Frontal cortex (tissue), 4 donors: ENCODE measurements around the gene TASP1. TPM values are rescaled to one million over a fixed set of nuclear protein-coding genes. Genes with fewer than 3 reads are reported as not detected.
"Not testable (repeated sequence)": the region's sequence is repeated elsewhere in the genome, so short reads cannot be mapped to it uniquely, and the experiment has no call there.

Experiments
- DNase-seq, 2 donors: peaks; one replicate each; pipeline ENCODE4 v3.0.0; 2012; ENCODE audit warnings: low spot score in 2 of 2
- FAIRE-seq: peaks from 2 replicates; lab custom pipeline; 2012; peaks lifted over from hg19 to GRCh38; lab: Jason Lieb, UNC
- total RNA-seq: library from RNA; depleted of rRNA; stranded (reverse); fragments of >200 nt; gene quantifications from one replicate; pipeline ENCODE4 v1.2.3, GENCODE V29; 2014
- donor health status: control.
- donor health status: control.
- donor health status: control.

Gene TASP1
- total RNA-seq, 1 donor from 2014 or later: 30.6 TPM

DNA sequence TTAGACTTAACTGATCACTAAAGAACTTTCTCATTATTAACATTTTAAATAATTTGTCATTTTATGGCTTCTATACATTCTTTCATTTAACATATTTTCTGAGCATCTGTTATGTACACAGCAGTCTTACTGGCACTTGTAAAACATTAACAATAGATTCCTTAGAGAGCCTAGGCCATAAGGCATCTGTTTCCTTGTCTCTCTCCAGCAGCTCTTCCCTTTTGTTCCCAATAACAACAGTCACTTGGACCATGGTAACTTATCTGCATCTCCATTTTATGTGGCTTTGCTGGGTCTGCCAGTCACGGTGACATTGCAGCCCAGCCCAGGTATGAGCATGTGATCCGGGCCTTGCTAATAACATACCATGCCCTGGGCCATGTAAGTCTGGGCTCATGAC is 11.7 kb upstream of the TASP1 start:
- FAIRE-seq: no peak
- no peak for DNase-seq

DNA sequence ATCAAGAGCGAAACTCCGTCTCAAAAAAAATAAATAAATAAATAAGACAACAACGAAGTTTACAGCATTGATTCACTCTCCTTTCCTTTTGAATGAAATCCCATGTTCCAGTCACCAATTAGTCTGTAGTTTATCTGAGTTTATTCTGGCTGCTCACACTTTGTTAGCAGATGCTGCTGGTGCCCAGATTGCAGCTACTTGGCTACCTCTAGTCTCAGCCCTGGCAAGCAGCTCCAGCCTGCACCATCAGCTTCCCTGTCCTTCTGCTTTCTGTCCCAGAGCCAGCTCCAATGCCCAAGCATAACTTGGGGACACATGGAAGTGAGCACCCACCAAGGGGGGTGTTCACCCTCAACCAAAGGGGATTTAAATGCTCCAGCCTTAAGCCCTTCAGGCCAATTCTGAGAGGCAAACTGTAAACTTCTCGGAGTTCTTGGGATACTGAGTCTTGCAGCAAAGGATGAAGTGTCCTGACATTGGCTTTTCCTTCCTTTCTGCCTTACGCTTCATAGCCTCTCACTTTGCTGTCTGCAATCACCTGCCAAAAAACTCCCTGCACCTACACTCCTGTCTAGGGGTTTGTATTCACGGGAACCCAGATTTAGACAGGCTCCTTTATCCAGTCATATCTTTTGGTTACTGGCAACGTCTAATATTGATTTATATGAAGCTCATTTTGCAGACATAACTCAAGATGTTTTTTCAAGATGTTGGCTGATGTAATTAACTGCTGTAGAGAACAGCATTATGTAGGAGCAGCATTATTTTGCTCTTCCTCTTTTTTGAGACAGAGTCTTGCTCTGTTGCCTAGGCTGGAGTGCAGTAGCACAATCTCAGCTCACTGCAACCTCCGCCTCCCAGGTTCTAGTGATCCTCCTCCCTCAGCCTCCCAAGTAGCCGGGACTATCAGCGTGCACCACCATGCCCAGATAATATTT is 9.8 kb upstream of the TASP1 start:
- no peak for FAIRE-seq
- no peak for DNase-seq

DNA sequence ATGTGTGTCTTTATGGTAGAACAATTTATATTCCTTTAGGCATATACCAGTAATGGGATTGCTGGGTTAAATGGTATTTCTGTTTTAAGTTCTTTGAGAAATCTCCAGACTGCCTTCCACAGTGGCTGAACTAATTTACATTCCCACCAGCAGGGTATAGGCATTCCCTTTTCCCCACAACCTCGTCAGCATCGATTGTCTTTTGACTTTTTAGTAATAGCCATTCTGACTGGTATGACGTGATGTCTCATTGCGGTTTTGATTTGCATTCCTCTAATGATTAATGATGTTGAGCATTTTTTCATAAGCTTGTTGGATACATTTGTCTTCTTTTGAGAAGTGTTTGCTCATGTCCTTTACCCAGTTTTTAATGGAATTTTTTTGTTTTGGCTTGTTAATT is 5.3 kb upstream of the TASP1 start:
- FAIRE-seq (no peak), DNase-seq (no peak)

DNA sequence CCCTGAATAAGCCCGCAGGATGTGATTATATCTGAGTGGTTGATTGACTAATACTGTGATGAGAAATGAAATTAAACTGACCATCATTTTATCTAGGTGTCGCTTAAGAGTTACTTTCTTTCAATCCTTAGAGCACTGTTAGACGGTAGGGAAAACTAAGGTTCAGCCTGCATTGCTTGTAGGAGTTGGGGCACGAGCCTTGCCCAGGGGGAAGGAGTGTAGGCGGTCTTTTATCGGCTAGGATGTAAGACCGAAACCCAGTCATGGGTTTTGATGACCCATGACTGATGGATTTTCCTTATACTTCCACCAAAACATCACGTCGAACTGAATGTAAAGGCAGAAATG is 392 bp upstream of the TASP1 start:
- FAIRE-seq: no peak
- DNase-seq: no peak

DNA sequence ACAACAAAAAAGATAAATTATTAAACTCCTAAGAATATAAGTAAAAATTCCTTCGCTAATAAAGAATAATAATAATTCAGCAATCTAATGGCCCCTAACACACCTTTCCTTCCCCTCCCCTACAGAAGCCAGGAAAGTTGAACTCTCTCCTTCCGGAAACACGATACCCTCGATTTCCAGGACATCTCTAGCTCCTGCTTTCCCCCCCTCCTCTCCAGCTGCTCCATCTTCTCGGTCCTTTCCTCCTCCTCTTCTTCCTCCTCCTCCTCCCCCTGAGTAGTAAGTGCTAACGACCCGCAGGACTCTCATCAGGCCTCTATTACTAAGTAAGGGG is 603 bp downstream of the TASP1 start:
- no peak for DNase-seq
- no peak for FAIRE-seq

DNA sequence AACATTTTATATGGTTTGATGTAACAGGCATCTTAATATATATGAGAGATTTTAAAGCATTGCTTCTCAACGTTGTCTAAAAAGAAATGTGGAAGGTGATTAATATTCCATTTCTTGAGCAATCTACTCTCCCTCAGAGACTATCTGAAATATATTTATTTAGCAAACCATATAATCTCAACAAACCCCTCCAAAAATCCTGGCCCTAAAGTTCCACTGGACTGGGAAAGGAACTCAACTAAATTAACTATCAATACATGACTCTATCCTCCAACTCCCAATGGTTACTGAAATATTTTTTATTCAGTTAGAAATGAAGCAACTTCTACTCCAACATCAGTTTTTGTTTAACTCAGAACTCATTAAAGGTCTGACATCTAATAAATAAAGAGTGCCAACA is 6.3 kb downstream of the TASP1 start:
- DNase-seq: no peak

DNA sequence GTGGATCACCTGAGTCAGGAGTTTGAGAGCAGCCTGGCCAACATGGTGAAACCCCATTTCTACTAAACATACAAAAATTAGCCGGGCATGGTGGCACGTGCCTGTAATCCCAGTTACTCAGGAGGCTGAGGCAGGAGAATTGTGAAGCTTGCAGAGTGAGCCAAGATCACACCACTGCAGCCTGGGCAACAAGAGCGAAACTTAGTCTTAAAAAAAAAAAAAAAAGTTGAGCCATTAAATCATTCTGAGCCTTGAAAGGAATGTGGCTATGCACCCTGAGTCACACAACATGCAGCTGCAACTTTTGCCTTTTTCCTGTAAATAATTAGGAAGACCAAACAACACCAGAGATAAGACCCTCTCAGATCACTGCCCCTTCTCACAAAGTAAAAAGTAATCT is 11.2 kb downstream of the TASP1 start:
- DNase-seq, FAIRE-seq: not testable (repeated sequence)

More for the DNA sequence above, 6.3 kb downstream of the TASP1 start:
- FAIRE-seq: no peak

DNA sequence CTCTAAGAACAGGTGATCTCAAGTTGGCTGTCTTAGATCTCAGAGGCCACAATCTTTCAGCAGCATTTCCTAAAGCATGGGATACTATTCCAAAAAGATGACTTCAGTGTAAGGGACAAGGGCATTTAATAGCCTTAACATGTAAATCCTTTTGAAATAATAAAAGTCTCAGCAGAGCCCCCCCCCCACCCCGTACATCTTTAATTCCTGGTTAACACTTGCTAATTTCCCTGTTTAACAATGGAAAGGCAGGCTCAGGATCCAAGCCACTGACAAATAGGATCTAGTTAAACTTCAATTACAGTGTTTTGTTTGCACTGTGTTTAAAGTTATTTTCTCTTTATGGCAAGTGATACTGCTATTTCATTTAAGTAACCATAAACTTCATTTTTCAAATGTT is 12.0 kb downstream of the TASP1 start:
- no peak for FAIRE-seq

DNA sequence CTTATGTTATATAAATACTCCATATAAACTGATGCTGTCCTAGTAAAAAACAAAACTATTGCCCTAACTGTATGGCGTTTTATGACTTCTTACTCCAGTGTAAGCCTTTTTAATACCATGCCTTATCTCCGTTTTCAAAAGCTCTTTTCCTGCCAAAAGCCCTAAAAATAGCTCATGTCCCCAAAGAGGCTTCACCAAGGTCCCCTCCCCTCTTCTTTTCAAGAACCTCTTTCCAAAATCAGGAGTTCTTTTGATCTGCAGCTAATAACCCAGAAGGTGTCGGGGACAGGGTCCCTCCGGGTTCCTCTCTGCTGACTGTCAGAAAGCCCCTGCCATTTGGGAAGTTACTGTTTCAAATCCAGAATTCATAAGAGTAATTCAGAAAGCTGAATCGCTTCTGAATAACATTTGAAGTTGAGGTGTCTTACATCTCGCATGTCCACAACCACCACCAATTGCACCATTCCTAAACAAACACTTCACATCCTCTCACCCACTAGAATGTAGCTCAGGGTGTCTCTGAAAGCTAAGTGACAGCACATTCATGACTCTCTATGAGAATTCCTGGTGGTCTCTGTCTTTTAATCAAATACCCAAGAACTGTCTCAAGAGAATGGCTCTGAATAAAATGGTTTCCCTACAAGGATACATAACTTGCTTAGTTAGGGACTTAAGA is 13.3 kb downstream of the TASP1 start:
- DNase-seq (no peak), FAIRE-seq (no peak)

More for the DNA sequence above, 12.0 kb downstream of the TASP1 start:
- DNase-seq: no peak

DNA sequence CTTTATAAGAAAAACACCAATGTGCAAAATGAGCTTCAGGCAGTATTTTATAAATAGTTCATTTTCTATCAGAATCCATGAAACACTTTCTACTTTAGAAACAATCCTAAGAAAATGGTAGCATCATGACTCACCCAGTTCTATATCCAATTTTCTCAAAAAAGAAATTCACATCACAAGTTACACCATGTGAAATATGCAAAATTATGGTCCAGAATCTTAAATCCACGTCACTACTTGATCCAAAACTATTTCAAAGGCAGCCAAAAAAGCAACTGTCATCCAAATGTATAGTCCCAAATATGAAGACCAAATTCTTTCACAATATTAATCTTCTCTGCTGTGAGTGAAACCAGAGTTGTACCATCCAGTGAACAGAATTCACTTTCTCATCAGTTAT is 19.3 kb downstream of the TASP1 start:
- peak; percentile 30 for FAIRE-seq
- not testable (repeated sequence) for DNase-seq

DNA sequence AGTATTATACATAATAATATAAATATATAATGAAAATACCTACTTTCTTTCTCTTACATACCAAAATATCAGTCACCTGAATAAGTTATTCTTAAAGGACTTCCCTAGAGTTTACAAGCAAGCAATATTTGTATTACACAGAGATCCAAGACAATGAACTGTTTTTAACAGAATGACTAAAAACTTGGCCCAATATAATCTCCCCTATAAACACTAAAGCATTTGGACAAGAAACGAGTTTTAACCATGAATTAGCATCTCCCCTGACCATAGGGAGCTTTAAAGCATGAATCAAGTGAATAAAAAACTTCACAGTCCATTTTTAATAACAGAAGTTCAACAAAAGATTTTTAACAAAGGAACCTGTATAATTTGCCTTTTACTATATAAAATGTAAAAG is 20.3 kb downstream of the TASP1 start:
- not testable (repeated sequence) for DNase-seq, FAIRE-seq

DNA sequence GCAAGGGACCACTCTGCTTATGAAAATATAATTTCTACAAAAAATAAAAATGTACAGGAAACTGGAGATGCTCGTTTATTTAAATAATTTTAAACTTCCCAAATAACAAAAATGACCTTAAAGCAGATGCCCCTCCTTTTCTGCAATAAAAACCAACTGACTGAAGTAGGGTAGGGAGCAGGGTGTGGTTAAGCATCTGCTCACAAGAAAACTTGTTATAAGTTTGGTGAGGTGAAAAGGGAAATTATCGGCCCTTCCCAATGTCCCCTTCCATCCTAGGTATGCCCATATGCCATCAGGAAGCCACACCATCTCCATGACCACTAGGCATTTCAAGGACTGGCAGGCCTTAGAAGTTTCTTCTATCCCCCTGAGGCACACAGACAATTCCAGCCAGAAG is 21.1 kb downstream of the TASP1 start:
- DNase-seq, FAIRE-seq: not testable (repeated sequence)

DNA sequence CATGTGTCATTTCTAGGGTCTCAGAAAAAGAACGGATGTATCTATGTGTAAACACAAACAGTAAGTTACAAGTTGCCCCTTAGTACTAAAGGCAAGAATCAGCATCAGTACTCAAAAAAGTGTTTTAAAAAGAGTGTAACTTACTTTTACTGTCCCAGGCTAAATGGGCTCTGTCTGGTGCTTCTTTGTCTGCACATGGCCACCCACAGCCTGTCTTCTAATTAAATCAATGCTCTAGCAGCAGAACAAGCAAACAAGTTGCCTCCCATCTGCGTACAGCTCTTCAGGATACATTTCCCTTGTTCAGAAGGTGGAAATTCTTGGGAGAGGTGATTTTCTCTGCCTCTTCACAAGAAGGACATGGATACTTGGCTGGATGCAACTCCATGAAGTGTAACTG is 22.0 kb downstream of the TASP1 start:
- FAIRE-seq: not testable (repeated sequence)

DNA sequence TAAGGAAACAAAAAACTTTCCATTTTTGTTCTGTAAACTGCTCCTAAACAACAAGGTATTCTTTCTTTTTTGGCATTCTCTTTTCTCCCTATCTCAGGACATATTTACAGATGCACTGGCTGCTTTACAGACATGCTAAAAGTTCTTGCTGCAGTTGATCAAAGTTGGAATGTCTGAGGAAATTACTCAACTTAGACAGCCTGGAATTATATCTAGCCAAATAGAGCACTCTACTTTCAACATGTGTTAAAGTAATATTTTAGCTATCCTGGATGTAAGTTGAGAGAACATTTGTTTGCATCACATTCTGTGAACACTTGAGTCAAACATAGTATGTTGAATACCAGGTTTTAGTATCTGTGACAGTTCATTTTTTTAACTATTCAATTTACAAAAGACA is 24.8 kb downstream of the TASP1 start:
- no peak for FAIRE-seq
- DNase-seq: no peak

More for the DNA sequence above, 22.0 kb downstream of the TASP1 start:
- not testable (repeated sequence) for DNase-seq

DNA sequence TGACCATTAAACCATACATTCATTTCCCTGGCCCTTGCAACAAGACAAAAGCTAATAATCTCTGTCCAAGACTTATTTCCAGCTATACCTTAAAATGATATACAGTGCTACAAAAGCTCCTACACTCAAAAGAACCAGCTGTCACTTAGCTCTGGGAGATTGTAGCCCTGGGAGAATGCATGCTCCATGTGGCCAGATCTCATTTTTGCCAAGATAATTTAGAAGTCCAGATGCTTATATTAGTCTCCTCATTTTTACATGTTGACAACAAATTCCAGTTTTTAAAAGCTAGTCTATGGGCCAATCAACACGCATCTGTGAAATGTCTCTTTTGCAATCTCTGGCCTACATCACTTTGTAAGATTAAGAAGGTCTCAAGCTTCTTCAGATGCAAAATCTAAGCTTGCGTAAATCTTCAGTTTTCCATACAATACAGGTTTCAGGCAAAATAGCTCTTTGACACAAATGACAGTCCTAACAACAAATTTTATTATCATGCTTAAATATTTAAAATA is 27.1 kb downstream of the TASP1 start:
- no peak for FAIRE-seq

DNA sequence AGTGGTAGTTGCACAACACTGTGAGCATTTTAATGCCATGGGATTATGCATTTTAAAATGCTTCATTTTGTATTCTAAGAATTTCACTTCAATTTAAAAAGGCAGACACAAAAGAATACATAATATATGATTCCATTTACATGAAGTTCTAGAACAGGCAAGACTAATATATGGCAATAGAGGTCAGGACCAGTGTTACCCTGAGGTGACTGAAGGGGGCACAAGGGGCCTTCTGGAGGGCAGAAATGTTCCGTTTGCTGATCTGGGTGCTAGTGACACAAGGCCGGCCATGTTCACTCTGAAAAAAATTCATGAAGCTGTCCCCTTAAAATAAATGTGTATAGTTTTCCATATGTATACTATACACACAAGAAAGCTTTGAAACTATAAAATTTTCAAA is 28.5 kb downstream of the TASP1 start:
- DNase-seq: no peak

More for the DNA sequence above, 27.1 kb downstream of the TASP1 start:
- DNase-seq: no peak

DNA sequence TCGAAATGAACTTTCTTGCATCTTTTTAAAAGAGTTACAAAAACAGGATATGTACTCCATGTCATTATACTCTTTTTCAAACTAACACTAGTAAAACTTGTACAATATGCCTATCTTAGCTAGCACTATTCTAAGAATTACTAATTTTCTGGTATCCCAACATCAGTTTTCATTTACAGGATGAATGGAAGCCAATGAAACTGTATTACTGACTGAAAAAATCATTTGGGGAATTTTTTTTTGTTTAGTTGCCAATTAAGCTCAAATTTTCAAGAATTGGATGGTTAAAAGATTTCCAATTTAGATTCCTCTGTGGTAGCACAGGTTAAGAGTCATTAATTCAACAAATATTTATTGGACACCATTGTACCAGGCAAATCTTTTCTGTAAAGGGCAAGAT is 30.7 kb downstream of the TASP1 start:
- FAIRE-seq (no peak), DNase-seq (no peak)

More for the DNA sequence above, 28.5 kb downstream of the TASP1 start:
- no peak for FAIRE-seq

DNA sequence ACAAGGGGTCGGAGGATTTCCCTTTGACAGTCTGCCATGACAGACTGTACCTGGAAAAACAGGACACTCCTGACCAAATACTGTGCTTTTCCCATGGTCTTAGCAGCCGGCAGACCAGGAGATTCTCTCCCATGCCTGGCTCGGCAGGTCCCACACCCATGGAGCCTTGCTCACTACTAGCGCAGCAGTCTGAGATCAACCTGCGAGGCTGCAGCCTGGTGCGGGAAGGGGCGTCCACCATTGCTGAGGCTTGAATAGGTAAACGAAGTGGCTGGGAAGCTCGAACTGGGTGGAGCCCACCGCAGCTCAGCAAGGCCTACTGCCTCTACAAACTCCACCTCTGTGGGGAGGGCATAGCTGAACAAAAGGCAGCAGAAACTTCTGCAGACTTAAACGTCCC is 45.3 kb downstream of the TASP1 start:
- DNase-seq, FAIRE-seq: not testable (repeated sequence)

DNA sequence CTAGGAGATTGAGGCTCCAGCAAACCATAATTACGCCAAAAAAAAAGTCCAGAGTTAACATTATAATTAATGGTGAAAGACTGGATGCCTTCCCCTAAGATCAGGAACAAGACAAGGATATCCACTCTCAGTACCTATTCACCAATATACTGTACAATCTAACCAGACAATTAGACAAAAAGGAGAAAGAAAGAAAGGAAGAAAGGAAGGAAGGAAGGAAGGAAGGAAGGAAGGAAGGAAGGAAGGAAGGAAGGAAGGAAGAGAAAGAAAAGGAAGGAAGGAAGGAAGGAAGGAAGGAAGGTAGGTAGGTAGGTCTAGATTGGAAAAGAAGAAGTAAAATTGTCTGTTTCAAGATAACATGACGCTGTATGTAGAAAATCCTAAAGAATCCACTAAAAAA is 50.7 kb downstream of the TASP1 start:
- FAIRE-seq: no peak
- no peak for DNase-seq

DNA sequence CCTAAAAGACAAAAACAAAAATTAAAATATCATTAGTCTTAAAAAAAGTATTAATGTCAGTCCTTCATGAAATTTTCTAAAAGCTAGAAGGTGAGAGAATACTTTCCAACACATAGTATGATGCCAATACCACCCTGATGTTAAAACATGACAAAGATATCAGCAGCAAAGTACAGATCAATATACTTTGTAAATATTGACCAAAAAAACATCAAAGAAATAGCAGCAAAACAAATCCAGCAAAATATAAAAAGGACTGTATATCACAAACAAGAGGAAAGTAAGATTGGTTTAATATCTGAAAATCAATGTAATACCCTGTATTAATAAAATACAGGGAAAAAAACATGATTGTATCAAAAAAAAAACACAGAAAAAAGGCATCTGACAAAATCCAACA is 51.4 kb downstream of the TASP1 start:
- DNase-seq (no peak), FAIRE-seq (no peak)

DNA sequence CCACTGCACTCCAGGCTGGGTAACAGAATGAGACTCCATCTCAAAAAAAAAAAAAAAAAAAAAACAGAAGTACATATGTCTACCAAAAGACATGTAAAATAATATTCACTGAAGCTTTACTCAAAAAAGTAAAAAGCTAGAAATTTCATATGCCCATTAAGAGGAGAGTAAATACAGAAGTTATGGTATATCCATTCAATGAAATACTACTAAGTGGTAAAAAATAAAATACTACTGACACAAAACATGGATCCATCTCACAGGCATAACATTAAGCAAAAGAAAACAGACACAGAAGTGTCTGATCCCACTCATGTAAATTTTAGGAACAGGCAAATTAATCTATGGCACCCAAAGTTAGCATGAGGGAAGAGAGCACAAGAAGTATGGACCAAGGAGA is 52.6 kb downstream of the TASP1 start:
- FAIRE-seq (no peak), DNase-seq (no peak)
